Fibroblast of mammary gland (primary cell): ENCODE measurements around the gene DSTN.

Experiments
- DNase-seq: peaks from one replicate; pipeline ENCODE4 v3.0.0-alpha.2; 2010; ENCODE audit warnings: low read depth
- H3K4me3 ChIP-seq: 2 replicates; pipeline ENCODE4 v1.5.1; 2011; ENCODE audit warnings: low read depth, mild to moderate bottlenecking, low read length, moderate library complexity; ENCODE audit not compliant: control insufficient read depth
- TF ChIP-seq, protein P1 (sequence below): conservative IDR thresholded peaks from 2 replicates; pipeline ENCODE4 v1.5.1; 2011; ENCODE audit warnings: low read depth, low read length, inconsistent platforms; ENCODE audit not compliant: control insufficient read depth, insufficient read depth

DSTN gene

DNA sequence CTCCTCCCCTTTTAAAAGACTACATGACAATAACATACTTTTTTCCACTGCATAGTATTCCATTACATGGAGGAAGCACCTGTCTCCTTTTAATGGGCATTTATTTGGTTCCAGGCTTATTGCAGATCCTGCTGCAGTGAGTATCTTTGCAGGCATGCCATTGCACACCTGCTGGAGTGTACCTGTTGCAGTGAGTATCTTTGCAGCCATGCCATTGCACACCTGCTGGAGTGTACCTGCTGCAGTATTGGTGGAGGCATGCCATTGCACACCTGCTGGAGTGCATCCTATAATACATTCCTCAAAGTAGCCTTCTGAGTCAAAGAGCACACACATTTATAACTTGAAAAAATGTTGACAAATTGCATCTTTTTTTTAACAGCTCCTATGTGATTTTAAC is 40.3 kb upstream of the DSTN start:
- H3K4me3 ChIP-seq = no peak overlapping the region
- DNase-seq = no peak
- TF ChIP-seq, protein P1, sequence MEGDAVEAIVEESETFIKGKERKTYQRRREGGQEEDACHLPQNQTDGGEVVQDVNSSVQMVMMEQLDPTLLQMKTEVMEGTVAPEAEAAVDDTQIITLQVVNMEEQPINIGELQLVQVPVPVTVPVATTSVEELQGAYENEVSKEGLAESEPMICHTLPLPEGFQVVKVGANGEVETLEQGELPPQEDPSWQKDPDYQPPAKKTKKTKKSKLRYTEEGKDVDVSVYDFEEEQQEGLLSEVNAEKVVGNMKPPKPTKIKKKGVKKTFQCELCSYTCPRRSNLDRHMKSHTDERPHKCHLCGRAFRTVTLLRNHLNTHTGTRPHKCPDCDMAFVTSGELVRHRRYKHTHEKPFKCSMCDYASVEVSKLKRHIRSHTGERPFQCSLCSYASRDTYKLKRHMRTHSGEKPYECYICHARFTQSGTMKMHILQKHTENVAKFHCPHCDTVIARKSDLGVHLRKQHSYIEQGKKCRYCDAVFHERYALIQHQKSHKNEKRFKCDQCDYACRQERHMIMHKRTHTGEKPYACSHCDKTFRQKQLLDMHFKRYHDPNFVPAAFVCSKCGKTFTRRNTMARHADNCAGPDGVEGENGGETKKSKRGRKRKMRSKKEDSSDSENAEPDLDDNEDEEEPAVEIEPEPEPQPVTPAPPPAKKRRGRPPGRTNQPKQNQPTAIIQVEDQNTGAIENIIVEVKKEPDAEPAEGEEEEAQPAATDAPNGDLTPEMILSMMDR = no peak

DNA sequence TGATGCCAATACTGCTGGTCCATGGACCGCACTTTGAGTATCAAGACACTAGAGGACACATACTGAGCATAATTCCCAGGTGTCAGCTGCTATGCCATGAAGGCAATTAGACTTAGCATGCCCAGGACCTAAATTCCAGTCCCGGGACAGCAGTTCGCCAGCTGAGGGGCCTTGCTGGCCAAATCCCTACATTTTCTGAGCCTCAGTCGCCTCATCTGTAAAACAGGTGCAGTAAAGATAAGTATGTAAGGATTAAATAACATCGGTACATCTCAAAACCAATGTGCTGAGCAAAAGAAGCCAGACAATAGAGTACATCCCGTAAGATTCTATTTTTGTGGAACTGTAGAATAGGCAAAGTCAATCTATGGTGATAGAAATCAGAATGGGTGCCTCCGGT is 39.7 kb upstream of the DSTN start:
- TF ChIP-seq, protein P1 = no peak
- no peak for DNase-seq
- H3K4me3 ChIP-seq = no peak overlapping the region

DNA sequence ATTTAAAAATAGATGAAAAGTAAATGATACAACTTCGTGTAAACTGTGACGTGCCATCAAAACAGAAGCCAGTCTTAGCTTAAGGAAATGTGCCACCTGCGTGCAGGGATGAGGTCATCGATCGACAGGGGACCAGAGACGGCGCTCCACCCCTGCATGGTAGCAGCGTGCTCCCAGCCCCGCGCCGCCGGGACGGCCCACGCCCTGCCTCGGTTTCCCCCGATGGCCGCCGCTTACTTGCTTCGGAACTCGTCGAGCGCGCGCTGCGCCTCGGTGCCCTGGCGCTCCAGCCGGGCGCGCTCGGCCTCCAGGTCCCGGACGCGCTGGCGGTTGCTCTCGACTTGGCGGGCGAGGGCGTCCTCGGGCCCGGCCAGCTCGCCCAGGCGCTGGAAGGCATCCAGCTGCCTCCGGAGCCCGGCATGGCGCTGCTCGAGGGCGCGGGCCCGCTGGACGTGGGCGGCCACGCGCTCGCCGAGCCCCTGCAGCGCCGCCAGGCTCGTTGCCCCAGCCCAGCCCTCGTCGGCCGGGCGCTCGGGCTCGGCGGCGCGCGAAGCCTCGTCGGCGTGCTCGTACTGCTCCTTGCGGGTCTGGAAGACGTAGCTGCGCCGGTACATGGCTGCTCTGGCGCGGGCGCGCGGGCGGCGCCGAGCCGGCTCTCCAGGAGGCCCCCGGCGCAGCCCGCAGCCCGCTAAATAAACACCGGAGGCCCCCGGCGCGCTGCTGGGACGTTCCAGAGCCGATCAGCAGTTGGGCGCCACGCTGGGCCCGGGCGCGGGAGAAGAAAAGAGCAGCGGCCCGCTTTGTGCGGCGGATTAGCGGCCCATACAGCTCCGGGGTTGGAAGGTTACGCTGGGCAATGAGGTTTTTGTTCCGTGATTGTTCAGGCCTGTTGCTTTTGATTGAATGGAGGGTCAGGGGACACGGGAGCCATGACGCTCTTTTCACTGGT is 38.9 kb upstream of the DSTN start, which contains the start of gene BFSP1:
TSS of gene BFSP1 (minus strand) at position 664 of the 949 bp plus-strand sequence. CDS start at position 614, 50 bp downstream.
- H3K4me3 ChIP-seq = peak within 1 kb of the TSS; percentile 35
- TF ChIP-seq, protein P1 = no peak
- peak; percentile 51 for DNase-seq

DNA sequence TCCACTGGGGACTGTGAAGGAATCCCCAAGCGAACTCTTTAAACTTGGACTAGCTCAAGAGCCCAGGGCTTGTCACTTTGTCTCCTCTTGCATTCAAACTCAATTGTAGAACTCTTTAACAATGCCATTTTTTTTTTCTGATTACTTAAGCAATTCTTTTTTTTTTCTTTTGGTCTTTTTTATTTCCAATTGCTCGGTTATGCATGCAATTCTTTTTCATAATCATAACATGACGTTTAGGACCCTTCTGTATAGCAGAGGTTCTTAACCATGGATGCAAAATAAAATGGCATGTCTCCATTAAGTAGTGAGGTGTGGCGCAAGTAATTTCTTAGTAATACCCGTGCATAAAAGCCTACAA is 38.2 kb upstream of the DSTN start:
- no peak for DNase-seq
- peak overlapping the region; percentile 33 for H3K4me3 ChIP-seq
- TF ChIP-seq, protein P1 = no peak

DNA sequence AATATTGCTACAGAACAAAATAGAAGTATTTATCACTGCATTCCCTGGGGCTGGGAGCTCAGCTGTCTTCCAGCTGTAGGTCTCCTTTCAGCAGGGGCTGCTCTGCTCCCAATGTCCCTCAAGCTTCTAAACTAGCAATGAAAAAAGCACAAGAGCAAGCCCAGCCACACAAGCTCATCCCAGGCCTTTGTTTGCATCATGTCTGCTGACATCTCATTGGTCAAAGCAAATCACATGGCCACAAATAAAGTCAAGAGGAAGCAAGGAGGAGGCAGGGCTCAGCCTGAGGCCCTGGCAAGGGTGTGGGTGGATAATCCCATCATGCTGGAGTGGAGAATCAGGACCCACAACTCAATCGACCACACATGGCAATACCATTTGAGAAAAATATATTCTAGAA is 36.5 kb upstream of the DSTN start:
- DNase-seq = peak; percentile 72
- no peak overlapping the region for H3K4me3 ChIP-seq
- TF ChIP-seq, protein P1 = no peak

DNA sequence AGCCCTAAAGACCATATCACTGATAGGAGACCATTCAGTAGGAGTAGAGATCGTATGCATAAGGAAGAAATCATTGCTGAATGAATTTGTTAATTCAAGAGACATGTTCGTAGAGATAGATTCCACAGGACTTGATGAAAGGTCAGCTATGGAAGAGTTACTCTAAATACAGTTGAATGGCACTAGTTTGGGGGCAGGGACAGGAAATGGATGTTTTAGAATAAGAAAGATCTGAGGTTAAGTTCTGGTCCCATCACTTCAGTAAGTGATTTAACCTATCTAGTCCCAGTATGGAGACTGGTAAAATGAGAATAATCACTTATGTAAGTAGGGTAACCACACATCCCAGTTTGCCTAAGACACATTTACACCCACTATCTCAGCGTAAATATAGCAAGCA is 35.8 kb upstream of the DSTN start:
- TF ChIP-seq, protein P1 = no peak
- no peak overlapping the region for H3K4me3 ChIP-seq
- DNase-seq = no peak
